ENCODE measurements around the gene RAPGEF4.

DNA sequence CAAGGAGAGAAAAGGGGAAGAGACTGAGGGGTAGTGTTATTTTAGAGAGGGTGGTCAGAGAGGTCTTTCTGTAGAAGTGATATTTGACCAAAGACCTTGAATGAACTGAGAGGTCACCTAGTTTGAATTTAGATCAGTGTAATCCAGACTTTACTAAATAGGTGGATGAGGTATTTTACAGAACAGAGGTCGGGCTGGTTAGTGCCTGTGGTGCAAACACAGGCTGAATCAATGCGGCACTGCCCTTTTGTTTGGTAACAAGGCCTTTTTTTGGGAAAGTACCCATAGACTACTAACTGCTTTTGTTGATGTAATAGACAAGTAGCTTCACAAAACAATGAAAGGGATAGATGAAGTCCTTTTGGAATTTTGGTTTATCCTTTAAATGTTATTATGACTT lies 15.9 kb downstream of the RAPGEF4 start:
- TF ChIP-seq POLR2A (IDR thresholded peaks at IDR 0.05; ENCODE audit: low read depth, low read length) (no peak), TAF1 (IDR thresholded peaks at IDR 0.05; ENCODE audit: borderline replicate concordance, low read depth, low read length) (no peak)
